Measurements from ENCODE around the gene PAQR9. TPM values are rescaled to one million over a fixed set of nuclear protein-coding genes. Genes with fewer than 3 reads are reported as not detected.

The PAQR9 gene
- total RNA-seq, 1 experiment from 2014 or later = not detected

GRCh38 chr3:142997330-142997729 is 33.9 kb upstream of the PAQR9 start:
- H3K9me3 ChIP-seq = no peaks in the 10 kb centered on the region
- Mint-ChIP-seq H3K36me3 (ENCODE audit: insufficient read depth, unreplicated experiment) (peaks cover 9% of the 10 kb centered on the region), H3K4me1 (ENCODE audit: low read depth, unreplicated experiment) (peaks cover 18% of the 10 kb centered on the region), H3K27ac (ENCODE audit: unreplicated experiment) (no peak overlapping the region), H3K9me3 (ENCODE audit: unreplicated experiment) (no peaks in the 10 kb centered on the region), H3K4me3 (ENCODE audit: unreplicated experiment) (no peak overlapping the region), H3K27me3 (ENCODE audit: insufficient read depth, unreplicated experiment) (no peaks in the 10 kb centered on the region)
- no peak for TF ChIP-seq CTCF (IDR thresholded peaks at IDR 0.05; ENCODE audit: insufficient read depth in 1 of 2, low read depth in 1 of 2, low read length in 1 of 2, severe bottlenecking in 1 of 2, unreplicated experiment in 1 of 2)
- POLR2A ChIA-PET = no interaction called here
- H3K4me1 ChIP-seq = peaks cover 5% of the 10 kb centered on the region; the same call in 1 of the 2 replicates
- intact Hi-C loops (cut with micrococcal nuclease; ENCODE audit: unreplicated experiment) = no loop called here
- H3K36me3 ChIP-seq (ENCODE audit: control insufficient read depth, insufficient read depth, low read length) = no peaks in the 10 kb centered on the region
- CTCF ChIA-PET = no interaction called here
- no peak for DNase-seq
- H3K27me3 ChIP-seq (replicated peaks; ENCODE audit: control insufficient read depth, insufficient read depth, low read length) = no peaks in the 10 kb centered on the region
- BruUV-seq (replicated peaks) = no TSS peak
- no peak overlapping the region for H3K4me3 ChIP-seq (ENCODE audit: low read depth, low read length)

- H3K4me3 Mint-ChIP-seq (ENCODE audit: unreplicated experiment) = no peak overlapping the region
- no peaks in the 10 kb centered on the region for H3K9me3 Mint-ChIP-seq (ENCODE audit: unreplicated experiment)
- Histone ChIP-seq H3K27me3 (replicated peaks; ENCODE audit: control insufficient read depth, insufficient read depth, low read length) (no peaks in the 10 kb centered on the region), H3K4me1 (no peaks in the 10 kb centered on the region), H3K9me3 (no peaks in the 10 kb centered on the region), H3K36me3 (ENCODE audit: control insufficient read depth, insufficient read depth, low read length) (no peaks in the 10 kb centered on the region), H3K4me3 (ENCODE audit: low read depth, low read length) (no peak overlapping the region)
- ChIA-PET CTCF (interaction anchor here (1.3 kb wide), 1 partner anchor 165 kb away, joined by 3 read pairs; no protein-coding TSS in a partner anchor), POLR2A (no interaction called here)
- peak; percentile 65 to 68 for TF ChIP-seq CTCF (IDR thresholded peaks at IDR 0.05; ENCODE audit: insufficient read depth in 1 of 2, low read depth in 1 of 2, low read length in 1 of 2, severe bottlenecking in 1 of 2, unreplicated experiment in 1 of 2)
- H3K36me3 Mint-ChIP-seq (ENCODE audit: insufficient read depth, unreplicated experiment) = no peaks in the 10 kb centered on the region
- peak; percentile 46 to 62 for DNase-seq
- intact Hi-C loops (cut with micrococcal nuclease; ENCODE audit: unreplicated experiment) = loop anchor here (1.0 to 2.0 kb wide), 4 partner anchors 65 to 407 kb away; no protein-coding TSS in a partner anchor
- peaks cover 3% of the 10 kb centered on the region for H3K27me3 Mint-ChIP-seq (ENCODE audit: insufficient read depth, unreplicated experiment)
- no peak overlapping the region for H3K27ac Mint-ChIP-seq (ENCODE audit: unreplicated experiment)
- no TSS peak for BruUV-seq (replicated peaks)
- no peaks in the 10 kb centered on the region for H3K4me1 Mint-ChIP-seq (ENCODE audit: low read depth, unreplicated experiment)
These were observed 30.5 kb upstream of the PAQR9 start for GRCh38 chr3:142993958-142994442.

GRCh38 chr3:142992323-142992722 is 28.8 kb upstream of the PAQR9 start:
- Mint-ChIP-seq H3K4me3 (ENCODE audit: unreplicated experiment) (no peak overlapping the region), H3K36me3 (ENCODE audit: insufficient read depth, unreplicated experiment) (no peaks in the 10 kb centered on the region), H3K9me3 (ENCODE audit: unreplicated experiment) (no peaks in the 10 kb centered on the region), H3K4me1 (ENCODE audit: low read depth, unreplicated experiment) (no peaks in the 10 kb centered on the region), H3K27ac (ENCODE audit: unreplicated experiment) (no peak overlapping the region), H3K27me3 (ENCODE audit: insufficient read depth, unreplicated experiment) (peaks cover 3% of the 10 kb centered on the region)
- Histone ChIP-seq H3K4me1 (no peaks in the 10 kb centered on the region), H3K4me3 (ENCODE audit: low read depth, low read length) (no peak overlapping the region), H3K36me3 (ENCODE audit: control insufficient read depth, insufficient read depth, low read length) (no peaks in the 10 kb centered on the region), H3K9me3 (no peaks in the 10 kb centered on the region), H3K27me3 (replicated peaks; ENCODE audit: control insufficient read depth, insufficient read depth, low read length) (no peaks in the 10 kb centered on the region)
- CTCF ChIA-PET = interaction anchor here (0.6 kb wide), 1 partner anchor 8 kb away, joined by 3 read pairs; no protein-coding TSS in a partner anchor
- BruUV-seq (replicated peaks) = no TSS peak
- DNase-seq = no peak
- POLR2A ChIA-PET = no interaction called here
- TF ChIP-seq CTCF (IDR thresholded peaks at IDR 0.05; ENCODE audit: insufficient read depth in 1 of 2, low read depth in 1 of 2, low read length in 1 of 2, severe bottlenecking in 1 of 2, unreplicated experiment in 1 of 2) = no peak
- intact Hi-C loops (cut with micrococcal nuclease; ENCODE audit: unreplicated experiment) = no loop called here

Measured in Caco-2 (cell line).